Panc1 (cell line): ENCODE results near the gene EHHADH. TPM values are rescaled to one million over a fixed set of nuclear protein-coding genes. Genes with fewer than 3 reads are reported as not detected.
A peak's percentile ranks its signal among the peaks of the same experiment; 100 is the strongest.

Experiments used
- ATAC-seq: fragments of 200-7000 bp; cut with Tn5 transposase; 2 replicates; pipeline ENCODE4 v1.9.1; 2020; ENCODE audit warnings: mild to moderate bottlenecking, moderate library complexity
- BruUV-seq: library from RNA; stranded (reverse); fragments of 400-500 nt; replicated peaks from 2 replicates; lab custom pipeline; 2021; lab: Mats Ljungman, UMichigan
- CTCF ChIA-PET: fragments of 300-600 bp; sonication (Branson Sonifier 250); formaldehyde crosslinking; loops from one replicate; lab custom pipeline; 2022; ENCODE audit warnings: antibody characterized with exemption; lab: Charles Lee
- POLR2A ChIA-PET: fragments of 300-600 bp; sonication (Branson Sonifier 250); formaldehyde crosslinking; loops from one replicate; lab custom pipeline; 2022; ENCODE audit warnings: antibody characterized with exemption; lab: Charles Lee
- DNase-seq: peaks from one replicate; pipeline ENCODE4 v3.0.0-alpha.2; 2010; ENCODE audit warnings: low read depth, low spot score
- H3K27ac ChIP-seq: 2 replicates; pipeline ENCODE4 v1.5.1; 2011; ENCODE audit warnings: mild to moderate bottlenecking, low read length, inconsistent platforms
- H3K27me3 ChIP-seq: fragments of 200-500 bp; sonication (Bioruptor generic); 2 replicates; pipeline ENCODE4 v1.6.0; 2014; ENCODE audit warnings: low read length, inconsistent platforms; ENCODE audit not compliant: control insufficient read depth, insufficient read depth
- H3K36me3 ChIP-seq: fragments of 200-500 bp; sonication (Bioruptor generic); 2 replicates; pipeline ENCODE4 v1.5.1; 2014; ENCODE audit warnings: inconsistent platforms, mild to moderate bottlenecking, low read length, moderate library complexity; ENCODE audit not compliant: control insufficient read depth, insufficient read depth
- H3K4me1 ChIP-seq: 2 replicates; pipeline ENCODE4 v1.5.1; 2011; ENCODE audit warnings: inconsistent platforms, mild to moderate bottlenecking, low read length, moderate library complexity; ENCODE audit not compliant: control insufficient read depth, insufficient read depth
- H3K4me3 ChIP-seq, 2 experiments: 2 replicates each; pipeline ENCODE4 v1.5.1; 2011 to 2012; ENCODE audit warnings: low read depth in 2 of 2, low read length in 2 of 2, mild to moderate bottlenecking in 2 of 2, inconsistent platforms in 1 of 2, moderate library complexity in 1 of 2
- H3K9me3 ChIP-seq: fragments of 200-500 bp; sonication (Bioruptor generic); 2 replicates; pipeline ENCODE4 v1.5.1; 2014; ENCODE audit warnings: low read depth, mild to moderate bottlenecking, inconsistent platforms, low read length, moderate library complexity; ENCODE audit not compliant: control insufficient read depth, insufficient read depth
- CTCF ChIP-seq: fragments of 450-650 bp; IDR thresholded peaks from 2 replicates; pipeline ENCODE4 v1.5.1; 2017; ENCODE audit warnings: mild to moderate bottlenecking
- POLR2AphosphoS5 ChIP-seq: IDR thresholded peaks from 2 replicates; pipeline ENCODE4 v1.6.1; 2012; ENCODE audit warnings: mild to moderate bottlenecking, low read depth, low read length, moderate library complexity
- SIN3A ChIP-seq: IDR thresholded peaks from 2 replicates; pipeline ENCODE4 v1.6.1; 2012; ENCODE audit warnings: low read depth, mild to moderate bottlenecking, low read length, moderate library complexity, borderline replicate concordance; ENCODE audit not compliant: insufficient read depth
- TCF7L2 ChIP-seq: IDR thresholded peaks from 2 replicates; pipeline ENCODE4 v1.6.1; 2011; ENCODE audit warnings: mild to moderate bottlenecking, low read depth, low read length, inconsistent platforms
- in situ Hi-C: cut with HindIII; loops from 2 replicates; pipeline ENCODE4 v1.10.0; 2016; ENCODE audit warnings: low sequenced_read_pairs, low pct_unique_long_range_greater_than_20kb
- intact Hi-C: fragments of 100-400 bp; cut with micrococcal nuclease; formaldehyde crosslinking; loops from one replicate; pipeline ENCODE4 v1.10.0; 2022; ENCODE audit not compliant: unreplicated experiment
- total RNA-seq: library from RNA; stranded (reverse); gene quantifications from one replicate; pipeline ENCODE4 v1.2.1, GENCODE V29; 2021; ENCODE audit not compliant: unreplicated experiment
- TF ChIP-seq, protein P1 (sequence below), 2 experiments: IDR thresholded peaks; 2 replicates each; pipeline ENCODE4 v1.6.1; 2011 to 2012; ENCODE audit warnings: low read depth in 2 of 2, control low read depth in 1 of 2, low read length in 1 of 2, mild to moderate bottlenecking in 1 of 2, moderate library complexity in 1 of 2; ENCODE audit not compliant: insufficient read depth in 1 of 2

EHHADH gene
- total RNA-seq, 1 experiment from 2014 or later: 7.8 TPM

DNA sequence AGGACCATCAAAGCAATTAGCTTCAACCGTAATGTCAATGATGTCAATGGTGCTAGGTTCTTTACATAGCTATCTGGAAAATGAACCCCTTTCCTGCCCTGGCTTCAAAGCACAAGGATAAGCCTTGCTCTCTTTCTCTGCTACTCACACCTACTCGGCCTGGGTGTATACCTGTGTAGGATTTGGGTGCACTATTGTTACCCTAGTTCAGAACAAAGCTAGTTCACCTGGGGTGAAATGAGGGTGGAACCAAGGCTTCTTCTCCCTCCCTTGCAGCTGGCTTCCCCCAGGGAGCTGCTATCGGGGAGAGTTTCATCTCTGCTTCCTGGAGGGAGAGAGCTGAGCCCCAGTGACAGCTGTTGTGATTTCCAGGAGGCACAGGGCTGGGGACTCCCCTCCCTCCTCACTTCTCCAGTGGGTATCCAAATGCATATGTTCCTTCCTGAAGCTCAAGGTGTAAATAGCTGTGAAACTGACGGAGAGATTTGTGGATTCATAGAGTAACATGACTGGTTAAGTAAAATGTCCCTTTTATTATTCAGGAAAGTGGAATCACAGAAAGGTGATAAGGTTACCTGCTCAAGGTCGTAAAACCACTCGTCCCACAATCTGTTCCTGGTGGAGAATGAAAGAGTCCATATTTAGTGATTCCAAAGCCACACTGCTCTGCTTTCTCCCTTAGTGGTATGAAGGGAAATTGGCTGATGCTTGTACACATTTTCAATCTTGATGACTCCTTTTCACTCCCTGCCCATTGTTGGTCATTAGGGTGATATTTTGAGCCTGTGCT, 89.2 kb downstream of the EHHADH start:
- H3K27ac ChIP-seq: no peak overlapping the region
- H3K36me3 ChIP-seq: no peaks in the 10 kb centered on the region
- no peak overlapping the region for H3K4me3 ChIP-seq
- CTCF ChIA-PET: no interaction called here
- H3K9me3 ChIP-seq: no peaks in the 10 kb centered on the region
- BruUV-seq: no TSS peak
- peaks cover 12% of the 10 kb centered on the region for H3K27me3 ChIP-seq
- intact Hi-C loops (no loop called here), in situ Hi-C loops (no loop called here)
- TF ChIP-seq SIN3A: no peak
- no peak for TF ChIP-seq TCF7L2
- no peak for TF ChIP-seq CTCF
- TF ChIP-seq, protein P1, sequence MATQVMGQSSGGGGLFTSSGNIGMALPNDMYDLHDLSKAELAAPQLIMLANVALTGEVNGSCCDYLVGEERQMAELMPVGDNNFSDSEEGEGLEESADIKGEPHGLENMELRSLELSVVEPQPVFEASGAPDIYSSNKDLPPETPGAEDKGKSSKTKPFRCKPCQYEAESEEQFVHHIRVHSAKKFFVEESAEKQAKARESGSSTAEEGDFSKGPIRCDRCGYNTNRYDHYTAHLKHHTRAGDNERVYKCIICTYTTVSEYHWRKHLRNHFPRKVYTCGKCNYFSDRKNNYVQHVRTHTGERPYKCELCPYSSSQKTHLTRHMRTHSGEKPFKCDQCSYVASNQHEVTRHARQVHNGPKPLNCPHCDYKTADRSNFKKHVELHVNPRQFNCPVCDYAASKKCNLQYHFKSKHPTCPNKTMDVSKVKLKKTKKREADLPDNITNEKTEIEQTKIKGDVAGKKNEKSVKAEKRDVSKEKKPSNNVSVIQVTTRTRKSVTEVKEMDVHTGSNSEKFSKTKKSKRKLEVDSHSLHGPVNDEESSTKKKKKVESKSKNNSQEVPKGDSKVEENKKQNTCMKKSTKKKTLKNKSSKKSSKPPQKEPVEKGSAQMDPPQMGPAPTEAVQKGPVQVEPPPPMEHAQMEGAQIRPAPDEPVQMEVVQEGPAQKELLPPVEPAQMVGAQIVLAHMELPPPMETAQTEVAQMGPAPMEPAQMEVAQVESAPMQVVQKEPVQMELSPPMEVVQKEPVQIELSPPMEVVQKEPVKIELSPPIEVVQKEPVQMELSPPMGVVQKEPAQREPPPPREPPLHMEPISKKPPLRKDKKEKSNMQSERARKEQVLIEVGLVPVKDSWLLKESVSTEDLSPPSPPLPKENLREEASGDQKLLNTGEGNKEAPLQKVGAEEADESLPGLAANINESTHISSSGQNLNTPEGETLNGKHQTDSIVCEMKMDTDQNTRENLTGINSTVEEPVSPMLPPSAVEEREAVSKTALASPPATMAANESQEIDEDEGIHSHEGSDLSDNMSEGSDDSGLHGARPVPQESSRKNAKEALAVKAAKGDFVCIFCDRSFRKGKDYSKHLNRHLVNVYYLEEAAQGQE (IDR thresholded peaks at IDR 0.05; ENCODE audit: insufficient read depth in 1 of 2, low read depth in 2 of 2, low read length in 1 of 2): no peak
- no peak for TF ChIP-seq POLR2AphosphoS5
- DNase-seq (no peak), ATAC-seq (peak; percentile 43; the same call in 1 of the 2 replicates)
- POLR2A ChIA-PET: interaction anchor here (0.6 kb wide), 3 partner anchors 90 to 242 kb away, joined by 3 to 4 read pairs (median 3); partner anchors contain the start of gene EHHADH
- no peaks in the 10 kb centered on the region for H3K4me1 ChIP-seq

GRCh38 chr3:185162634-185163033, 91.2 kb downstream of the EHHADH start:
- DNase-seq: no peak
- Histone ChIP-seq H3K27me3 (peaks cover 19% of the 10 kb centered on the region), H3K9me3 (no peaks in the 10 kb centered on the region), H3K4me1 (no peaks in the 10 kb centered on the region), H3K4me3 (no peak overlapping the region), H3K27ac (no peak overlapping the region), H3K36me3 (no peaks in the 10 kb centered on the region)
- CTCF ChIA-PET: no interaction called here
- POLR2A ChIA-PET: no interaction called here
- TF ChIP-seq SIN3A (no peak), POLR2AphosphoS5 (no peak), TCF7L2 (no peak), CTCF (no peak)
- TF ChIP-seq, protein P1 (IDR thresholded peaks at IDR 0.05; ENCODE audit: insufficient read depth in 1 of 2, low read depth in 2 of 2, low read length in 1 of 2): no peak
- BruUV-seq: no TSS peak
- intact Hi-C loops: no loop called here
- in situ Hi-C loops: no loop called here
- no peak for ATAC-seq
